K562 (cell line): ENCODE measurements around the gene IL1RN. TPM values are rescaled to one million over a fixed set of nuclear protein-coding genes. Genes with fewer than 3 reads are reported as not detected.

ENCODE experiments used
- ADNP ChIP-seq: fragments of 200-800 bp; sonication (Bioruptor generic); IDR thresholded peaks from 2 replicates; pipeline ENCODE4 v1.6.1; 2016; ENCODE audit warnings: missing genetic modification characterization, missing compliant biosample characterization
- ARID3A ChIP-seq: IDR thresholded peaks from 2 replicates; pipeline ENCODE4 v1.6.1; 2012; ENCODE audit warnings: low read depth, low read length, improper control_type of control experiment, borderline replicate concordance
- BHLHE40 ChIP-seq: IDR thresholded peaks from 2 replicates; pipeline ENCODE4 v1.6.1; 2011; ENCODE audit warnings: low read length, improper control_type of control experiment
- CTBP1 ChIP-seq: fragments of 450-650 bp; IDR thresholded peaks from 2 replicates; pipeline ENCODE4 v1.6.1; 2016; ENCODE audit warnings: borderline replicate concordance
- GTF2B ChIP-seq: IDR thresholded peaks from 2 replicates; pipeline ENCODE4 v1.6.1; 2011; ENCODE audit not compliant: insufficient read length; ENCODE audit errors: extremely low read depth
- JUNB ChIP-seq: fragments of 450-650 bp; formaldehyde crosslinking; conservative IDR thresholded peaks from 2 replicates; pipeline ENCODE4 v1.4.0; 2020; ENCODE audit warnings: mild to moderate bottlenecking
- NONO ChIP-seq, 2 experiments: fragments of 200-400 bp in 1 of 2; fragments of 450-650 bp in 1 of 2; formaldehyde crosslinking in 1 of 2; IDR thresholded peaks; 2 replicates each; pipeline ENCODE4 v1.6.1; 2017; ENCODE audit warnings: low read depth in 2 of 2, mild to moderate bottlenecking in 2 of 2, moderate library complexity in 2 of 2, low read length in 1 of 2
- REST ChIP-seq, 2 experiments: fragments of 450-650 bp; formaldehyde crosslinking in 1 of 2; IDR thresholded peaks; 2 replicates each; pipeline versions ENCODE4 v1.4.0 to v1.6.1; 2014 to 2020; ENCODE audit warnings: mild to moderate bottlenecking in 2 of 2, borderline replicate concordance in 1 of 2, low read depth in 1 of 2
- polyA plus RNA-seq, 8 experiments: library from polyadenylated mRNA; depleted of rRNA in 4 of 8; stranded (reverse) in 5 of 8; unstranded in 3 of 8; fragments of >200 nt; fragmentation: Nextera tagmentation in 2 of 8; fragmentation: Illumina TruSeq in 1 of 8; extraction: Ambion mirVana in 2 of 8; extraction: Trizol in 1 of 8; gene quantifications; 2 replicates each; pipeline versions ENCODE4 v1.2.1 to v1.2.3, GENCODE V29; 2011 to 2014; ENCODE audit warnings: inconsistent platforms in 1 of 8, missing spikeins in 1 of 8
- total RNA-seq, 7 experiments: library from RNA; depleted of rRNA in 6 of 7; stranded (reverse); fragments of >200 nt in 6 of 7; fragmentation: Illumina TruSeq in 2 of 7; extraction: Trizol in 2 of 7; gene quantifications; 2 replicates each; pipeline versions ENCODE4 v1.2.1 to v1.2.3, GENCODE V29; 2011 to 2021; ENCODE audit warnings: low replicate concordance in 1 of 7

IL1RN gene
- total and polyA plus RNA-seq, 9 of the 15 experiments (the other 6 are each of a cell fraction or from before 2014, with no cell fraction given), result 0.13 TPM; not detected in 8

- TF ChIP-seq REST (IDR thresholded peaks at IDR 0.05; ENCODE audit: borderline replicate concordance) (0 out of 2 replicates have a peak, but pooled peaks have one; percentile 4), REST (CRISPR knock-in tag; IDR thresholded peaks at IDR 0.05; ENCODE audit: low read depth) (no peak), NONO (IDR thresholded peaks at IDR 0.05; ENCODE audit: low read depth in 2 of 2, low read length in 1 of 2) (no peak), ADNP (tag) (no peak), GTF2B (no peak), BHLHE40 (0 out of 2 replicates have a peak, but pooled peaks have one; percentile 19), ARID3A (peak; percentile 89), JUNB (CRISPR knock-in tag) (no peak), CTBP1 (no peak)
These were observed 43.0 kb upstream of the IL1RN start (continued) for GRCh38 chr2:113084249-113085000.
